GM23248 (cell line): ENCODE measurements around the gene KLHL36.

Experiments
- EZH2 ChIP-seq: fragments of 200-600 bp; sonication (generic); IDR thresholded peaks from 2 replicates; pipeline ENCODE4 v1.6.1; 2018; ENCODE audit warnings: antibody characterized with exemption, mild to moderate bottlenecking; ENCODE audit not compliant: insufficient read depth, poor library complexity, severe bottlenecking
- EZH2phosphoT487 ChIP-seq: fragments of 200-600 bp; sonication (generic); IDR thresholded peaks from 2 replicates; pipeline ENCODE4 v1.6.1; 2018; ENCODE audit warnings: antibody characterized with exemption, moderate library complexity, mild to moderate bottlenecking, low read depth; ENCODE audit not compliant: insufficient read depth

DNA sequence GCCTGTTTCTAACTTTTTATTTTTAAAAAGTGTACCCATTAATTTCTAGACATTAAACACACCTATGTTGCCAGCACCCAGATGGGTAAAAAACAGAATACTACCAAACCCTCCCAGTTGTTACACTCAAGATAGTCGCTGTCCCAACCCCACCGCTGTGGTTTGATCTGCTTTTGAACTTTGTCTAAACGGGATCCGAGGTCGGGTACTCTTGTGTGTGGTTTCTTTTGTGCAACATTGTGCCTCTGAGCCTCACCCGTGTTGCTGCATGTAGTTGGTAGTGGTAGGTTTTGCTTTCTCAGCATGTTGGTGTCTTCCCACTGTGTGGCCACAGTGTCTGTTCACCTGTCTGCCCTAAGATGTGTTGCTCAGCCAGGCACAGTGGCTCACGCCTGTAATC is 4.3 kb downstream of the KLHL36 start:
- TF ChIP-seq EZH2 (no peak), EZH2phosphoT487 (no peak)
